NT2/D1 (cell line): ENCODE results near the gene FRAS1.

ENCODE experiments used
- SUZ12 ChIP-seq: IDR thresholded peaks from 2 replicates; pipeline ENCODE4 v1.6.1; 2011; ENCODE audit not compliant: insufficient read length, insufficient read depth; ENCODE audit errors: extremely low read depth
- YY1 ChIP-seq: IDR thresholded peaks from 2 replicates; pipeline ENCODE4 v1.6.1; 2011; ENCODE audit not compliant: insufficient read length, insufficient read depth
- ZNF274 ChIP-seq: IDR thresholded peaks from 2 replicates; pipeline ENCODE4 v1.6.1; 2011; ENCODE audit warnings: mild to moderate bottlenecking, low read depth, low read length

DNA sequence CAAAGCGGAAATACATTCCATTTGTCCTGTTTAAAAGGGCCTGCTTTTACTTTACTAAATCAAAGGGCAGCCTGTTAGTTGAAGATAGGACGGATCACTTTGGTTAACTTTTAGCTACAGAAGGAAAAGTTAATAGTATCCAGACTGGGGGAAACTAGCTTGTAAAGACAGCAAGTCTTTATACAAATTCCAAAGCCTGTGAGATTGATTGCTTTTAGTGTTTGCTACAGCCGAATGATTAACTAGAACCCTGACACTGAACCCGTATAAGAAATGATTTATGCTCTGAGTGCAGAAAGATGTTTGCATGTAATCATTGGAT, 93.4 kb downstream of the FRAS1 start:
- no peak for TF ChIP-seq SUZ12
- TF ChIP-seq ZNF274: no peak
- no peak for TF ChIP-seq YY1
